NB4 (cell line): ENCODE data around the gene ZNF581.

Experiments used
- DNase-seq: peaks from one replicate; pipeline ENCODE4 v3.0.0; 2010; ENCODE audit warnings: low read depth
- H3K4me3 ChIP-seq: one replicate; pipeline ENCODE4 v1.5.1; 2011; ENCODE audit warnings: mild to moderate bottlenecking, low read depth, low read length, moderate library complexity
- MYC ChIP-seq: IDR thresholded peaks from 2 replicates; pipeline ENCODE4 v1.6.1; 2011; ENCODE audit warnings: low read depth, low read length
- POLR2A ChIP-seq: IDR thresholded peaks from 2 replicates; pipeline ENCODE4 v1.6.1; 2011; ENCODE audit warnings: mild to moderate bottlenecking; ENCODE audit not compliant: insufficient read length; ENCODE audit errors: extremely low read depth
- TF ChIP-seq, protein P1 (sequence below): IDR thresholded peaks from one replicate; pipeline ENCODE4 v1.5.1; 2012; ENCODE audit warnings: low read depth, low read length
- TF ChIP-seq, protein P2 (sequence below): IDR thresholded peaks from 2 replicates; pipeline ENCODE4 v1.6.1; 2011; ENCODE audit warnings: low read depth, low read length

Gene ZNF581

DNA sequence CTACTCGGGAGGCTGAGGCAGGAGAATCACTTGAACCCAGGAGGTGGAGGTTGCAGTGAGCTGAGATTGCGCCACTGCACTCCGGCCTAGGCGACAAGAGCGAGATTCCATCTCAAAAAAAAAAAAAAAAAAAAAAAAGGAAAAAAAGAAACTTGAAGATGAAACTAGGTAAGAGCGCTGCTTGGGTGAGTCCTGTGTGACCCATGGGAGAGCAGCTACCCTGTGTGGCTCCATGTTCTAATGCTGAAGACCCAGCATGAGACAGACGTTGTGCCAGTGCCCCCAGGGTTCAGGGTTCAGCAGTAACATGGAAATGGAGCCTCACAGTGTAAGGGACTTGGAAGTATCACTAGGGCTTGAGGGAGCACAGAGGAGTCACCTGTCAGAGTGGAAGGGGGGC is 25.0 kb upstream of the ZNF581 start:
- TF ChIP-seq POLR2A (no peak), MYC (no peak)
- TF ChIP-seq, protein P1, sequence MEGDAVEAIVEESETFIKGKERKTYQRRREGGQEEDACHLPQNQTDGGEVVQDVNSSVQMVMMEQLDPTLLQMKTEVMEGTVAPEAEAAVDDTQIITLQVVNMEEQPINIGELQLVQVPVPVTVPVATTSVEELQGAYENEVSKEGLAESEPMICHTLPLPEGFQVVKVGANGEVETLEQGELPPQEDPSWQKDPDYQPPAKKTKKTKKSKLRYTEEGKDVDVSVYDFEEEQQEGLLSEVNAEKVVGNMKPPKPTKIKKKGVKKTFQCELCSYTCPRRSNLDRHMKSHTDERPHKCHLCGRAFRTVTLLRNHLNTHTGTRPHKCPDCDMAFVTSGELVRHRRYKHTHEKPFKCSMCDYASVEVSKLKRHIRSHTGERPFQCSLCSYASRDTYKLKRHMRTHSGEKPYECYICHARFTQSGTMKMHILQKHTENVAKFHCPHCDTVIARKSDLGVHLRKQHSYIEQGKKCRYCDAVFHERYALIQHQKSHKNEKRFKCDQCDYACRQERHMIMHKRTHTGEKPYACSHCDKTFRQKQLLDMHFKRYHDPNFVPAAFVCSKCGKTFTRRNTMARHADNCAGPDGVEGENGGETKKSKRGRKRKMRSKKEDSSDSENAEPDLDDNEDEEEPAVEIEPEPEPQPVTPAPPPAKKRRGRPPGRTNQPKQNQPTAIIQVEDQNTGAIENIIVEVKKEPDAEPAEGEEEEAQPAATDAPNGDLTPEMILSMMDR, result no peak
- TF ChIP-seq, protein P2, sequence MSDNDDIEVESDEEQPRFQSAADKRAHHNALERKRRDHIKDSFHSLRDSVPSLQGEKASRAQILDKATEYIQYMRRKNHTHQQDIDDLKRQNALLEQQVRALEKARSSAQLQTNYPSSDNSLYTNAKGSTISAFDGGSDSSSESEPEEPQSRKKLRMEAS, result no peak
- no peak overlapping the region for H3K4me3 ChIP-seq
- DNase-seq, result no peak

DNA sequence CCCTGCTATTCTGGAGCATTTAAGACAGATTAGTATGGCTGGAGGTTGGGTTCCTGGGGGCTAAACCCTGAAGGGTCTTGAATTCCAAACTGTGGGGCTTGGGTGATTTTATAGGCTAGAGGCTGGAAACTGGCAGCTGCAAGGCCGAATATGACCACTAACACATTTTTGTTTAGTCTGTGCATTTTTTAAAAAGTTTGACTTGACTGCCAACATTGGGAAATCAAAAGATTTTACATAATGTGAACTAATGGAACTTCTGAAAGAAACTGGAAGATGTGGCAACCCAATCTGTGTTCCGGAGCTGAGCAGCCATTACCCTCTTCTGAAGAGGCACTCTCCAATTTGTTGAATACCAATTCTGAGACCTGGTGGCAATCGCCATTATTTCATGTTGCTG is 24.2 kb upstream of the ZNF581 start:
- no peak overlapping the region for H3K4me3 ChIP-seq
- DNase-seq, result no peak
- TF ChIP-seq, protein P2, result no peak
- no peak for TF ChIP-seq POLR2A
- TF ChIP-seq, protein P1, result no peak
- no peak for TF ChIP-seq MYC

DNA sequence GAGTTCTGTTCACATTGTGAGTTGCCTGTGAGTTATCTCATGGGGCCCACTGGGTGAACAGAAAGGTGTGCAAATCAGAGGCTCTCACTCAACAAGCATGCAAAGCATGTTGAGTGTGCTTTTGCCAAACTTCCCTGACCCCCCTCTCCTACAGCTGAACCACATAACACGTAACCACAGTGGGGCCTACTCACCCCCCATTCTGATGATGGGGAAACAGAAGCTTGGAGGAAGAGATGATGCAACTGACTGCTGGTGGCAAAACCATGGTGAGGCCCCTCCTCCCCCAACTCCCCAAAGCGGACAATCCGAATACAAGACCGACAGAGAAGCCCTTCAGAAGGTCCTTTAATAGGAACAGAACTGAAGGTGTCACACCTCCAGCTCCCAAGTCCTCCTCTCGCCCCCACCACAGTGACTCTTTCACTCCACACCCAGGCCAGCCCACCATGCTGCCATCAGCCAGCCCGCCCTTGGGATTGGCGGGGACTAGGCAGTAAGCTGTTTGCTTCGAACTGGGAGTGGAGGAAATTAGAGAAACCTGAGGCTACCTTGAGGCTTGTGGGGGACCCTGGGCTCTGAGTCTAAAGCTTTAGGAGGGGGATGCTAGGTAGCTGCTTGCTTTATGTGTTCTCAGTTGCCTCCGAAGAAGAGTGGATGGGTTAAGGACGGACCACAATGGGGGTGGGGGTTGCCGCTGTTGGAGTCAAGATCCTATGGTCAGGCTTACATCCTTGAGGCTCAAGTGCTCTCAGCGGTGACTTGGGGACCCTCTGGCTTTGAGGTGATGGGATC is 22.8 kb upstream of the ZNF581 start:
- no peak overlapping the region for H3K4me3 ChIP-seq
- peak; percentile 91 for DNase-seq
- TF ChIP-seq MYC (peak; percentile 45), POLR2A (no peak)
- TF ChIP-seq, protein P1, result no peak
- TF ChIP-seq, protein P2, result peak; percentile 53; the same call in 1 of the 2 replicates

DNA sequence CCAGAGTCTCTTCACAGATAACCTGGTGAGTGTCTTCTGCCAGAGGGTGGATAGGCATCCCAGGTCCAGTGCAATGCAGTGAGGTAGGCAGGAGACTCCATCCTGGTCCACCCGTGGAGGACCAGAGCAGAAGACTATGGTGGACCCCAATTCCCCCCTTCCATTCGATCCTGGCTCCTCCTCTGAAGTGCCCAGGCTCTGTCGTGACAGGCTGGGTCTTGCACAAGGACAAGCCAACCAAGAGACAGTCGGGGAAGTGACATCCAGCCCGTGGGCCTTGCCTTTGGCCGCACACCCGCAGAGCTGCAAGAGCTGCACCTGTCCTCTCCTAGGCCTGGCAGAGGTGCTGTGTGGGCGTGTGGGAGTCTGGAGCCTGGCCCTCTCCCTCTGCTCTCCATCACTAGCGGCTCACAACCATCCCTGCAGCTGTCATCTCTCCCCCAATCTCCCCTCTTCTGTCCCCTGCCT is 22.2 kb upstream of the ZNF581 start:
- H3K4me3 ChIP-seq, result peak overlapping the region; percentile 25
- TF ChIP-seq, protein P1, result no peak
- TF ChIP-seq MYC, result no peak
- TF ChIP-seq, protein P2, result no peak
- TF ChIP-seq POLR2A, result no peak
- peak; percentile 59 for DNase-seq

DNA sequence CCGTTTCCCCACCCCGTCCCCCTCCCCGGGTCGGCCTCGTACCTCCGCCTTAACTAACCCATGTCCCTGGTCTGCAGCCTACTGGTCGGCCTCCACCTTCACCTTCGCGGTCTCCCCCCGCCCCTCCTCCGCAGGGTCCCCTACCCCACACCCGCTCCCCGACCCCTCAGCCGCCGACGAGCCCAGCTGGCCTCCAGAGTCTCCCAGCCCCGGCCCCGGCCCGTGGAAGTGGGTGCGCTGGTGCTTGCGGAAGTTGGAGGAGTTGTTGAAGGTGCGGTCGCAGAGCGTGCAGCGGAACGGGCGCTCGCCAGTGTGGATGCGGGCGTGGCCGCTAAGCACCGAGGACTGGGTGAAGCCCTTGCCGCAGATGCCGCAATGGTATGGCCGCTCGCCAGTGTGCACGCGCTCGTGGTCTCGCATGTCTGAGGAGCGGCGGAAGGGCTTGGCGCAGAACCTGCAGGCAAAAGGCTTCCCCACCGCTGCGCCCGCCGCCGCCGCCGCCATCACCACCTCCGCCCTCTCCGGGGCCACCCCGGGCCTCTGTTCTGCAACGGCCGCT is 21.7 kb upstream of the ZNF581 start:
- no peak overlapping the region for H3K4me3 ChIP-seq
- DNase-seq, result peak; percentile 77
- TF ChIP-seq, protein P2, result no peak

DNA sequence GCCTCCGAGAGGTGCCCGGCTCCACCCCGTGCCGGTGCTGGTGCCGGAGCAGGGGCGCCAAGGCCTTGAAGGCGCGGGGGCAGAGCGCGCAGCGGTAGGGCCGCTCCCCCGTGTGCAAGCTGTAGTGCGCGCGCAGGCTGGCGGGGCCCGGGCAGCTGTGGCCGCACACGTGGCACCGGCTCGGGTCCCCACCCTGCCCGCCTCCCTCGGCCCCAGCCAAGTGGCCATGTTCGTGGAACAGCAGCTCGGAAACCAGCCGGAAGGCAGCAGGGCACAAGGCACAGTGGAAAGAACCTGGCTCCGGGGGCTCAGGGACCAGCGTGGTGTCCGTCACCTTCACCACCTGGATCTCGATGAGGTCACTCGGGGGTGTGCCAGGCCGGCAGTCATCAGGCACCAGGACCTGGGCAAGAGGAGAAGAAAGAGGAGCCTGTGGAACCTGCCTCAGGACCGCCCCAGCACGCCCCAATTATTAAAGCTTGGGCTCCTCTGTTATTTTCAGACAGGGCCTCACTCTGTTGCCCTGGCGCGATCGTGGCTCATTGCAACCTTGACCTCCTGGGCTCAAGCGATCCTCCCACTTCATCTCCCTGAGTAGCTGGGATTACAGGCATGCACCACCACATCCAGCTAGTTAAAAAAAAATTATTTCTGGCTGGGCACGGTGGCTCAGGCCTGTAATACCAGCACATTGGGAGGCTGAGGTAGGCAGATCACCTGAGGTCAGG is 21.0 kb upstream of the ZNF581 start:
- DNase-seq, result peak; percentile 72
- TF ChIP-seq, protein P1, result no peak
- TF ChIP-seq POLR2A (no peak), MYC (peak; percentile 66)
- TF ChIP-seq, protein P2, result peak; percentile 83
- H3K4me3 ChIP-seq, result no peak overlapping the region
